AG09309 (cell line): ENCODE measurements around the gene COCH.

Experiments
- DNase-seq: peaks from one replicate; pipeline ENCODE4 v3.0.0-alpha.2; 2010; ENCODE audit warnings: low read depth
- H3K4me3 ChIP-seq: 2 replicates; pipeline ENCODE4 v1.5.1; 2011; ENCODE audit warnings: mild to moderate bottlenecking, low read depth, low read length, moderate library complexity; ENCODE audit not compliant: control insufficient read depth
- CTCF ChIP-seq: IDR thresholded peaks from 2 replicates; pipeline ENCODE4 v1.5.1; 2011; ENCODE audit warnings: mild to moderate bottlenecking, low read depth, low read length, inconsistent platforms; ENCODE audit not compliant: insufficient read depth, control insufficient read depth; ENCODE audit errors: missing control alignments

Gene COCH

GRCh38 chr14:30874120-30874998 is at the start of gene COCH:
Gene COCH (plus strand): TSS chr14:30874559. CDS start chr14:30874939, 380 bp downstream.
- no peak for DNase-seq
- no peak for TF ChIP-seq CTCF
- peak within 1 kb of the TSS; percentile 34 for H3K4me3 ChIP-seq

- DNase-seq: no peak
- H3K4me3 ChIP-seq: no peak overlapping the region
- TF ChIP-seq CTCF: no peak
These were observed 48.3 kb upstream of the COCH start for GRCh38 chr14:30826070-30826469.

- no peak for TF ChIP-seq CTCF
- no peak for DNase-seq
- H3K4me3 ChIP-seq: no peak overlapping the region
These were observed 44.5 kb upstream of the COCH start for GRCh38 chr14:30829853-30830252.

- H3K4me3 ChIP-seq: no peak overlapping the region
- no peak for TF ChIP-seq CTCF
- no peak for DNase-seq
These were observed 40.0 kb upstream of the COCH start for GRCh38 chr14:30834353-30834752.

DNA sequence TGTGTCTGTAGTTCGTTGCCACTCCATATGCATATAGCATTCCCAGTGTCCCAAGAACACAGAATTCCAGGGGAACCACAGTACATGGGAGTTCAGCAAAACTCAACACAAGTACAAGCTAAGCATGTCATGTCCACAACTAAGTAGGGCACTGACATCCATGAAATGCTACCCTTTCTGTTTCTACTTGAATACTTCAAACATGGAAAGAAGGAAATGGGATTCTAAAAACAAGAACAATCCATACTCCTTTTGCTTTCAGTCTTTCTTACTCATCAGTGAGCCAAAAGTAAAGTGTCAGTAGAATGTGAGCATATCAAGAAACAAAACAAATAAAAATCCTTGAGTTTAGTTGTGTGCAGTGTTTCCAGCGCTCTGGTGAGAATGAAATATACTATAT is 36.0 kb upstream of the COCH start:
- DNase-seq: no peak
- no peak overlapping the region for H3K4me3 ChIP-seq
- no peak for TF ChIP-seq CTCF

DNA sequence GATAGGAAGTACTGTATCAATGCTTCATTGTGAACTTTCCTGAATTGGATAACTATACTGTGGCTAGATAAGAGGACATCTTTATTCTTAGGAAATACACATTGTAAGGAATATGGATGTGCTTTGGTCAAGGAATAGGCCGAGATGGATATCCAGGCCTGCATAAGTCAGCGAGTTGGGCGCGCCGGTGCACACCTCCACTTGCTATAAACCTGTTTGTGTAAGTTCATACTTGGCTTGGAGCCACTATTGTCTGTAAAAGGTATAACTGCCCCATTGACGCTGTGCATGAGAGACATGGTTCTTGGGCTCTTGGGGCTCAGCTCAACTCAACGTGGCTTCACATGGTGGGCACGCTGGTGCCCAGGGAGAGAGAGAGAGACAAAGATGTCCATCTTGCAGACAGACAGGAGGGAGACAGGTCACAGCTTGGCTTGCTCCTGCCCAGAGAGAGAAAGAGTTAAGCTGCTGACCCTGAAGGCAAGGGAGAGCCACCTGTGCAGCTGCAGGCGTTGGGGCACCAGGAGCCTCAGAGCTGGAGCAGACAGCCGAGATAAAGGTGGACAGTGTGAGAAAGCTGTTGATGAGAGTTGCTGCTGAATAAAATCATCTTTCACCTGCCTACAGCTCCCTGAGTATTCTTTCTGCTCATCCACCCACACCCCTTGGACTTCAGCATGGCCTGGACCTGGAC is 34.1 kb upstream of the COCH start:
- H3K4me3 ChIP-seq: no peak overlapping the region
- no peak for TF ChIP-seq CTCF
- no peak for DNase-seq
